ENCODE measurements around the gene GPRIN1. TPM values are rescaled to one million over a fixed set of nuclear protein-coding genes. Genes with fewer than 3 reads are reported as not detected.
"Not testable (repeated sequence)": the region's sequence is repeated elsewhere in the genome, so short reads cannot be mapped to it uniquely, and the experiment has no call there.

GPRIN1 gene
- polyA plus RNA-seq, 3 donors = 0.34 to 0.59 (median 0.36) TPM

DNA sequence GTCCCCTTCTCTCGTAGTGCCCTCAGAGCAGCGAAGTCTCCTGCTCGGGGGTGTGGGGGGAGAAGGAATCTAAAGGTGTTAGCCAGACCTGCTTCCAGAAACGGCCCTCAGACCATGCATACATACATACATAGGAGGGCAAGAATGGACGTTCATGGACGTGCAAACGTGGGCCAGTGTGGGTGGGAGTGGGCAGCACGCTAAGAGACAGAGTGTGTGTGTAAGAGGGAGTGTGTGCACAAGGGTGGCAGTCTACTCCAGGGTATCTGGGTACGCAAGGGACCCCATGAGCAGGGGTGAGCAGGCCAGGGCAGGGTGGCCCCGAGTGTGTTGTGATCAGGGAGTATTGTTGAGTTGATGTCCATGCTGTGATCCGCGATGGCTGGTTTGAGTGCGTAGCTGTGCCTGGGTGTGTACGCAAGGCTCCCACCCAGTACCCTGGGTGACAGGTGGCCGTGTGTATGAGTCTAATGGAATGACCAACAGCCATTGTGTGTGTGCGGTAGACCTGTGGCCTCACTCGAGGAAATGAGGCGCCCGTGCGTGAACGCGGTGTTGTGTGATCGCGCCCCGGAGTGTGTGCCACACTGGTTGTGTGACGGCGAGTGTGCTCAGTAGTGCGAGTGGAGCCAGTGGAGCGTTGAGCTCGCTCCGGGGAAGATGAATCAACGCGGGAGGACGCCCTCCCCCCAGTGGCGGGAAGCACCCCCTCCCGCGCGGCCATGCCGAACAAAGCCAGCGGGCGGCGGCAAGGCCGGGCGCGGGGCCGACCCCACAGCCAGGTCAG is 826 bp downstream of the GPRIN1 start:
- H3K27ac ChIP-seq (ENCODE audit: low read depth, low read length) = no peak overlapping the region
- WGBS, 3 donors = 31 to 37% (median 32%) methylated on average over 37 to 46 of the region's 46 CpGs

GRCh38 chr5:176608142-176608705 is 1.7 kb downstream of the GPRIN1 start:
- WGBS, 3 donors = 88 to 94% (median 93%) methylated on average over 4 of the region's 4 CpGs
- no peak overlapping the region for H3K27ac ChIP-seq (ENCODE audit: low read depth, low read length)

DNA sequence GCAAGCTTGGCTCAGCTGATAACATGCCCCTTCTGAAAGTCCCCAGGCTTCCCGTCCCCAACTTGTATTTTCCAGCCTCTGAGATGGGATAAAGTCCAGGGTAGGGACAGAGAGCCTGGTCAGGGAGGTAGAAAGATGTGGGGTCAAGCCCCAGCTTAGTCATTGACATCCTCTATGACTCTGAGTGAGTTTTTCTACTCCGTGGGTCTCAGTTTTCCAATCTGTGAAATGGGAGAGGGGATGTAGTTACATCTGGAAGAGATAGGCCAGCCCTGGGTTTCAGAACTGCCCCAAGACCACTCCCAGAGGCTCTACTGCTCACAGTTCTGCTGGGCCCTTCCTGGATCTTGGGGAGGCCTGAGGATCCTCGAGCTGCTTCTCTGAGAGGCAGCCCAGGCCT is 3.1 kb downstream of the GPRIN1 start:
- WGBS, 3 donors = 86 to 89% (median 86%) methylated on average over 3 of the region's 3 CpGs
- H3K27ac ChIP-seq (ENCODE audit: low read depth, low read length) = no peak overlapping the region

DNA sequence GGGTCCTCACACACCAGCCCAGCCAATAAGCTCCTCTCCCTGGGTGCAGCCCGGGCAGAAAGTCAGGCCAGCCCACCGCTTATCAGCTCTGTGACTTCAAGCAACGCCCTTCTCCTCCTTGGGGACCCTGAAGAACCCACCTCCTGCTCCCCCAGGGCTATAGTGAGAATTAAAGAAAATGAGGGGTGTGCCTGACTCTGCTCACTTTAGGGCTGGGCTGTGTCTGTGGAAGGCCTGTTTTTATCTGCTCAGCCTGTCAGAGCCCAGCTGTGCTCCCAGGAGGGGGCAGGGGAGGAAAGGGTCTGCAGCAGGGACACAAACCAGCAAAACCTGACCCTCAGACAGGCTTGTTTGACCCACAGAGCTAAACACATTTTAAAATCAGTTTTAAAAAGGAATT is 3.9 kb downstream of the GPRIN1 start:
- 51 to 68% (median 64%) methylated on average over 3 of the region's 3 CpGs for WGBS, 3 donors
- no peak overlapping the region for H3K27ac ChIP-seq (ENCODE audit: low read depth, low read length)

- 0 to 32% (median 30%) methylated on average over 2 of the region's 2 CpGs for WGBS, 3 donors
- H3K27ac ChIP-seq (ENCODE audit: low read depth, low read length) = no peak overlapping the region
Measured at GRCh38 chr5:176603091-176603490, 6.9 kb downstream of the GPRIN1 start.

DNA sequence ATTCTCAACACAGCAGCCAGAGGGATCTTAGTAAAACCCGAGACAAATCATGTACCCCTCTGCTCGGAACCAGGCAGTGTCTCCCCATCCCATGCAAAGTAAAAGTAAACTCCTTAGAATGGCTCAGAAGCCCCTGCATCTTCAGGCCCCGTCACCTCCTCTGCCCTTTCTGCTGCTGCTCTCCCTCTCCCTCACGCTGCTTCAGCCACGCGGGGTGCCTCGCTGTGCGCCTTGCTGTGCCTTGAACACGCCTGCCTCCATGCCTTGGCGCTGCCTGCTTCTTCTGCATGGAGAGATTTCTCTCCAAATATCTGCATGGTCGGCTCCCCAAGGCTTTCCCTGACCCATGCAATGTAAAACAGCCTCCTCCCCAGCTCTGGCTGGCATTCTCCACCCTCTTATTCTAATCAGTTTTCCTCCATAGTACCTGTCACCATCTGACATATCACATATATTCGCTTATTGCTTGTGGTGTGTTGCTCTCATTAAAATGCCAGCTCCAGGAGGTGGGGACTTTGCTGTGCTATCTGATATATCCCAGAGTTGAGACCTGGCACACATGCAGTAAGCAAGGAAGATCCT is 8.0 kb downstream of the GPRIN1 start:
- no peak overlapping the region for H3K27ac ChIP-seq (ENCODE audit: low read depth, low read length)
- 61 to 83% (median 80%) methylated on average over 12 of the region's 12 CpGs for WGBS, 3 donors

GRCh38 chr5:176599749-176600430 is 10.1 kb downstream of the GPRIN1 start:
- H3K27ac ChIP-seq (ENCODE audit: low read depth, low read length) = not testable (repeated sequence)
- 90 to 94% (median 90%) methylated on average over 19 of the region's 19 CpGs for WGBS, 3 donors

GRCh38 chr5:176597417-176598389 is 12.3 kb downstream of the GPRIN1 start:
- 55 to 60% (median 59%) methylated on average over 44 to 47 of the region's 47 CpGs for WGBS, 3 donors
- H3K27ac ChIP-seq (ENCODE audit: low read depth, low read length) = no peak overlapping the region

GRCh38 chr5:176596689-176597416 is 13.1 kb downstream of the GPRIN1 start:
- H3K27ac ChIP-seq (ENCODE audit: low read depth, low read length) = no peak overlapping the region
- WGBS, 3 donors = 2 to 6% (median 5%) methylated on average over 73 to 98 of the region's 98 CpGs

DNA sequence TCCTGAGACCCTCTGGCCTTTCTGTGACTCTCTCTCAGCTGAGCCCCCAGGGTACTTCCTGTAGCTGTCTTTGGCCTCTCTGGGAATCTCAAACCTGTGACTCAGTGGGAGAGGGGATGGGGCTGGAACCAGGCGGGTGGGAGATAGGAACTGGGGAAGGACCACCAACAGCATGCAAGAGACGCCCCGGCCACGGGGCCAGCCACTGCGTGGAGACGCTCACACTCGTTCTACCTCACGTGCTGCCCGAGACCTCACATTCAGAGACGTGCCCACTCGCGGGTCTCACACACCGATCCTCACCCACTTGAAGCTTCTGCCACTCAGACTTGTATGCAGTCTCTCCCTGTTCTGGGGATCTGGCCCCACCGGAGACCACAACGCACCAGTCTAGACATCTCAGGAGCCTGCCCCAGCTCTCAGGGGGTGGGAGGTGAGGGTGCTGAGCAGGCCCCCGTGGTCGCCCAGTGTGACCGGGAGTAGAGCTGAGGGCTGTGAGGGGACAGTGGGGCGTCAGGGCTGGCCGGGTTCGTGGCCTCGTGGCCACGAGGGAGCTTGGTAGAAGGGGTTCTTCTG is 13.8 kb downstream of the GPRIN1 start:
- WGBS, 3 donors = 82 to 83% (median 83%) methylated on average over 23 of the region's 23 CpGs
- H3K27ac ChIP-seq (ENCODE audit: low read depth, low read length) = no peak overlapping the region

DNA sequence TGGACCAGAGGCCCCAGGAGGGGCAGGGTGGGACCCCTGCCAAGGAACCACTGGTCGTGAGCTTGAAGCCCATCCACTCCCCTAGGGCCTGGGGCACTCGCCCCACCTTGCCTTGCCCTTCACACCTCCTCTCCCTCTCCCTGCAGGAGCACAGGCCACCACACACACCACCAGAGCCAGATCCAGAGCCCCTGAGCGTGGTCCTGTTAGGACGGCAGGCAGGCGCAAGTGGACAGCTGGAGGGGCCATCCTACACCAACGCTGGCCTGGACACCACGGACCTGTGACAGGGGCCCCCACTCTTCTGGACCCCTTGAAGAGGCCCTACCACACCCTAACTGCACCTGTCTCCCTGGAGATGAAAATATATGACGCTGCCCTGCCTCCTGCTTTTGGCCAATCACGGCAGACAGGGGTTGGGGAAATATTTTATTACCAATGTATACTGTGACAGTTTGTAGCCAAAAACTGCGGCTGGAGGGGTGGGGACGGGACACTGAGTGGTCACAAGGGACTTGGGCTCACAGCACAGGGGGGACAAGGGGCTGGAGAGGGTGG is 14.5 kb downstream of the GPRIN1 start:
- 78 to 88% (median 86%) methylated on average over 11 of the region's 11 CpGs for WGBS, 3 donors
- H3K27ac ChIP-seq (ENCODE audit: low read depth, low read length) = no peak overlapping the region

GRCh38 chr5:176594554-176594953 is 15.4 kb downstream of the GPRIN1 start:
- no peak overlapping the region for H3K27ac ChIP-seq (ENCODE audit: low read depth, low read length)
- 87 to 93% (median 89%) methylated on average over 8 of the region's 8 CpGs for WGBS, 3 donors

GRCh38 chr5:176593273-176593869 is 16.6 kb downstream of the GPRIN1 start:
- H3K27ac ChIP-seq (ENCODE audit: low read depth, low read length) = no peak overlapping the region
- 90 to 94% (median 94%) methylated on average over 12 of the region's 12 CpGs for WGBS, 3 donors

- WGBS, 3 donors = 93 to 99% (median 98%) methylated on average over 3 of the region's 3 CpGs
- H3K27ac ChIP-seq (ENCODE audit: low read depth, low read length) = no peak overlapping the region
Measured at GRCh38 chr5:176592573-176592972, 17.4 kb downstream of the GPRIN1 start.

GRCh38 chr5:176591667-176592066 is 18.3 kb downstream of the GPRIN1 start:
- H3K27ac ChIP-seq (ENCODE audit: low read depth, low read length) = not testable (repeated sequence)
- WGBS, 3 donors = 0 to 77% (median 76%) methylated on average over 1 to 2 of the region's 2 CpGs

DNA sequence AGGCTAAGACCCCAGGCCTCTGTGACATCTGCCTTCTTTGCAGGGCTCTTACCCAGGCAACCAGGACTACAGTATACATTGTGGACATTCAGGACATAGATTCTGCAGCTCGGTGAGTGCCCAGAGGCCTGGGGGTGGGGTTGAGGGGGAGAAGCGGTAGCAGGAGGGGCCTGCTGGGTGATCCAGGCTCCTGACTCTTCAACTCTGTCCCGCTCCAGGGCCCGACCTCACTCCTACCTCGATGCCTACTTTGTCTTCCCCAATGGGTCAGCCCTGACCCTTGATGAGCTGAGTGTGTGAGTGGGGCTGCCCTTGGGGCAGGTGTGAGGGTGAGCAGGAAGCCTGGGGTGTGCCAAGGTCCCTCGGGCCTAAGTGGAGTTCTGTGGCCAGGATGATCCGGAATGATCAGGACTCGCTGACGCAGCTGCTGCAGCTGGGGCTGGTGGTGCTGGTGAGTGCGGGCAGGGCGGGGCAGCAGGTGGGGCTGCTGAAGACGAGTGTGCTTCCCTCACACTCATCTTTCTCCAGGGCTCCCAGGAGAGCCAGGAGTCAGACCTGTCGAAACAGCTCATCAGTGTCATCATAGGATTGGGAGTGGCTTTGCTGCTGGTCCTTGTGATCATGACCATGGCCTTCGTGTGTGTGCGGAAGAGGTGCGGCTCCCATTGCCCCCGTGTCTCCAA is 19.8 kb downstream of the GPRIN1 start:
- WGBS, 3 donors = 80 to 87% (median 84%) methylated on average over 17 of the region's 17 CpGs

More for the DNA sequence above, 19.8 kb downstream of the GPRIN1 start:
- no peak overlapping the region for H3K27ac ChIP-seq (ENCODE audit: low read depth, low read length)

Data from adipose tissue (tissue), 3 donors.